PC-3 (cell line): ENCODE results near the gene TSKU. TPM values are rescaled to one million over a fixed set of nuclear protein-coding genes. Genes with fewer than 3 reads are reported as not detected.

Experiments used
- ATAC-seq: fragments of 200-7000 bp; cut with Tn5 transposase; 2 replicates; pipeline ENCODE4 v1.9.1; 2020; ENCODE audit warnings: mild to moderate bottlenecking, moderate library complexity
- BruUV-seq: library from RNA; stranded (reverse); fragments of 400-500 nt; replicated peaks from 2 replicates; lab custom pipeline; 2021; lab: Mats Ljungman, UMichigan
- CTCF ChIA-PET: fragments of 300-600 bp; sonication (Branson Sonifier 250); formaldehyde crosslinking; loops from one replicate; lab custom pipeline; 2022; ENCODE audit warnings: antibody characterized with exemption; lab: Charles Lee
- POLR2A ChIA-PET: fragments of 300-600 bp; sonication (Branson Sonifier 250); formaldehyde crosslinking; loops from one replicate; lab custom pipeline; 2022; ENCODE audit warnings: antibody characterized with exemption; ENCODE audit not compliant: unreplicated experiment; lab: Charles Lee
- DNase-seq: peaks from one replicate; pipeline ENCODE4 v3.0.0-alpha.2; 2015
- H2AFZ ChIP-seq: fragments of 300-600 bp; sonication (generic); 2 replicates; pipeline ENCODE4 v1.6.0; 2016; ENCODE audit warnings: antibody characterized with exemption, low read length
- H3F3A ChIP-seq: fragments of 300-600 bp; sonication (generic); one replicate; pipeline ENCODE4 v1.6.0; 2017; ENCODE audit warnings: antibody characterized with exemption, low read length, control low read depth, mild to moderate bottlenecking; ENCODE audit not compliant: unreplicated experiment
- H3K27ac ChIP-seq: fragments of 300-600 bp; sonication (generic); 2 replicates; pipeline ENCODE4 v1.5.1; 2016; ENCODE audit warnings: mild to moderate bottlenecking, low read length
- H3K27me3 ChIP-seq: fragments of 300-600 bp; sonication (generic); 2 replicates; pipeline ENCODE4 v1.6.1; 2016; ENCODE audit warnings: low read length, mixed read lengths
- H3K36me3 ChIP-seq: fragments of 300-600 bp; sonication (generic); 2 replicates; pipeline ENCODE4 v1.6.1; 2016; ENCODE audit warnings: low read depth, mixed run types, low read length, mixed read lengths
- H3K4me1 ChIP-seq: fragments of 300-600 bp; sonication (generic); 2 replicates; pipeline ENCODE4 v1.5.1; 2016; ENCODE audit warnings: low read length; ENCODE audit not compliant: insufficient read depth
- H3K4me2 ChIP-seq: fragments of 300-600 bp; sonication (generic); 2 replicates; pipeline ENCODE4 v1.6.0; 2016; ENCODE audit warnings: low read length
- H3K4me3 ChIP-seq: fragments of 300-600 bp; sonication (generic); 2 replicates; pipeline ENCODE4 v1.5.1; 2016; ENCODE audit warnings: mild to moderate bottlenecking, low read length, mixed read lengths
- H3K79me2 ChIP-seq: fragments of 300-600 bp; sonication (generic); 2 replicates; pipeline ENCODE4 v1.6.1; 2017; ENCODE audit warnings: low read length, mixed read lengths
- H3K9ac ChIP-seq: fragments of 300-600 bp; sonication (generic); 2 replicates; pipeline ENCODE4 v1.6.0; 2016; ENCODE audit warnings: mild to moderate bottlenecking, low read length
- H3K9me2 ChIP-seq: fragments of 300-600 bp; sonication (generic); replicated peaks from 2 replicates; pipeline ENCODE4 v1.6.1; 2016; ENCODE audit warnings: mixed run types, low read length, mixed read lengths
- H3K9me3 ChIP-seq: fragments of 300-600 bp; sonication (generic); 2 replicates; pipeline ENCODE4 v1.6.1; 2016; ENCODE audit warnings: low read length, mixed read lengths
- H4K20me1 ChIP-seq: fragments of 300-600 bp; sonication (generic); 2 replicates; pipeline ENCODE4 v1.6.1; 2016; ENCODE audit warnings: low read length, mixed read lengths
- CTCF ChIP-seq: fragments of 300-600 bp; sonication (generic); conservative IDR thresholded peaks from 2 replicates; pipeline ENCODE4 v1.5.1; 2017; ENCODE audit warnings: antibody characterized with exemption, low read depth, mild to moderate bottlenecking, low read length
- EZH2 ChIP-seq: fragments of 300-600 bp; sonication (generic); IDR thresholded peaks from one replicate; pipeline ENCODE4 v1.6.1; 2017; ENCODE audit warnings: antibody characterized with exemption, mild to moderate bottlenecking, low read length; ENCODE audit not compliant: unreplicated experiment
- EZH2phosphoT487 ChIP-seq: fragments of 300-600 bp; sonication (generic); IDR thresholded peaks from 2 replicates; pipeline ENCODE4 v1.6.1; 2018; ENCODE audit warnings: mild to moderate bottlenecking, antibody characterized with exemption, low read length, borderline replicate concordance
- intact Hi-C: fragments of 100-400 bp; cut with micrococcal nuclease; formaldehyde crosslinking; loops from 2 replicates; pipeline ENCODE4 v1.9.0; 2023
- total RNA-seq: library from RNA; depleted of rRNA; stranded (reverse); fragments of >200 nt; gene quantifications from 2 replicates; pipeline ENCODE4 v1.2.3, GENCODE V29; 2014

Gene TSKU
- total RNA-seq, 1 experiment from 2014 or later: 32.1 TPM

- Histone ChIP-seq H3K27ac (no peak overlapping the region), H3K4me2 (no peak overlapping the region)
- CTCF ChIA-PET: no interaction called here
Measured at GRCh38 chr11:76786016-76786415, 2.9 kb downstream of the TSKU start.

GRCh38 chr11:76786441-76787014 is 3.4 kb downstream of the TSKU start:
- Histone ChIP-seq H3K9me3 (no peaks in the 10 kb centered on the region), H3K9me2 (no peaks in the 10 kb centered on the region), H4K20me1 (peaks cover 19% of the 10 kb centered on the region), H3K36me3 (0 out of 2 replicates have a peak, but pooled peaks cover 4% of the 10 kb centered on the region), H3K4me1 (peaks cover 32% of the 10 kb centered on the region), H3K4me2 (no peak overlapping the region), H3K27me3 (no peaks in the 10 kb centered on the region), H3K79me2 (peaks cover 74% of the 10 kb centered on the region), H3K9ac (no peak overlapping the region), H3K4me3 (no peak overlapping the region), H3K27ac (no peak overlapping the region), H2AFZ (no peak overlapping the region), H3F3A (no peaks in the 10 kb centered on the region)
- no peak for ATAC-seq
- BruUV-seq: no TSS peak
- intact Hi-C loops: no loop called here
- no peak for TF ChIP-seq CTCF
- no peak for TF ChIP-seq EZH2phosphoT487
- TF ChIP-seq EZH2: no peak
- ChIA-PET CTCF (no interaction called here), POLR2A (no interaction called here)
- DNase-seq: no peak

More at GRCh38 chr11:76786016-76786415, 2.9 kb downstream of the TSKU start:
- no peak overlapping the region for H2AFZ ChIP-seq
- peaks cover 32% of the 10 kb centered on the region for H3K4me1 ChIP-seq
- H3K4me3 ChIP-seq: no peak overlapping the region
- H3K36me3 ChIP-seq: 0 out of 2 replicates have a peak, but pooled peaks cover 4% of the 10 kb centered on the region
- H3K9ac ChIP-seq: no peak overlapping the region
- DNase-seq (no peak), ATAC-seq (no peak)
- H3K79me2 ChIP-seq: peaks cover 69% of the 10 kb centered on the region
- no peaks in the 10 kb centered on the region for H3K27me3 ChIP-seq
- no peaks in the 10 kb centered on the region for H3F3A ChIP-seq
- H3K9me3 ChIP-seq: no peaks in the 10 kb centered on the region
- TF ChIP-seq EZH2phosphoT487 (no peak), CTCF (no peak), EZH2 (no peak)
- peaks cover 19% of the 10 kb centered on the region for H4K20me1 ChIP-seq
- BruUV-seq: no TSS peak
- no peaks in the 10 kb centered on the region for H3K9me2 ChIP-seq
- POLR2A ChIA-PET: no interaction called here
- intact Hi-C loops: no loop called here

- Histone ChIP-seq H3K27ac (no peak overlapping the region), H3F3A (no peaks in the 10 kb centered on the region), H4K20me1 (peaks cover 19% of the 10 kb centered on the region), H3K4me3 (no peak overlapping the region), H3K79me2 (peaks cover 74% of the 10 kb centered on the region), H3K27me3 (no peaks in the 10 kb centered on the region), H3K9ac (no peak overlapping the region), H3K9me2 (no peaks in the 10 kb centered on the region), H2AFZ (no peak overlapping the region), H3K4me2 (no peak overlapping the region), H3K9me3 (no peaks in the 10 kb centered on the region), H3K4me1 (peaks cover 39% of the 10 kb centered on the region), H3K36me3 (0 out of 2 replicates have a peak, but pooled peaks cover 4% of the 10 kb centered on the region)
- intact Hi-C loops: no loop called here
- TF ChIP-seq EZH2phosphoT487 (no peak), CTCF (no peak), EZH2 (no peak)
- CTCF ChIA-PET: no interaction called here
- ATAC-seq (no peak), DNase-seq (no peak)
- no TSS peak for BruUV-seq
- POLR2A ChIA-PET: no interaction called here
Measured at GRCh38 chr11:76787271-76787670, 4.1 kb downstream of the TSKU start.
